Mononuclear cell (primary cell): ENCODE measurements around the gene ZNF705A. TPM values are rescaled to one million over a fixed set of nuclear protein-coding genes. Genes with fewer than 3 reads are reported as not detected.
"Not testable (repeated sequence)": the region's sequence is repeated elsewhere in the genome, so short reads cannot be mapped to it uniquely, and the experiment has no call there.

Experiments
- H3K27me3 ChIP-seq: 2 replicates; pipeline ENCODE4 v1.6.0; 2011; ENCODE audit warnings: low read length, control low read depth; ENCODE audit not compliant: insufficient read depth
- H3K4me1 ChIP-seq: 2 replicates; pipeline ENCODE4 v1.5.1; 2011; ENCODE audit warnings: mild to moderate bottlenecking, low read length, control low read depth; ENCODE audit not compliant: insufficient read depth
- H3K4me3 ChIP-seq: 2 replicates; pipeline ENCODE4 v1.5.1; 2011; ENCODE audit warnings: mild to moderate bottlenecking, low read length, moderate library complexity
- H3K9me3 ChIP-seq: 2 replicates; pipeline ENCODE4 v1.5.1; 2011; ENCODE audit warnings: low read depth, mild to moderate bottlenecking, control low read depth, low read length
- total RNA-seq: library from RNA; depleted of rRNA; stranded (reverse); fragments of >200 nt; gene quantifications from one replicate; pipeline ENCODE4 v1.2.3, GENCODE V29; 2012

The ZNF705A gene
- 0.10 TPM for total RNA-seq

DNA sequence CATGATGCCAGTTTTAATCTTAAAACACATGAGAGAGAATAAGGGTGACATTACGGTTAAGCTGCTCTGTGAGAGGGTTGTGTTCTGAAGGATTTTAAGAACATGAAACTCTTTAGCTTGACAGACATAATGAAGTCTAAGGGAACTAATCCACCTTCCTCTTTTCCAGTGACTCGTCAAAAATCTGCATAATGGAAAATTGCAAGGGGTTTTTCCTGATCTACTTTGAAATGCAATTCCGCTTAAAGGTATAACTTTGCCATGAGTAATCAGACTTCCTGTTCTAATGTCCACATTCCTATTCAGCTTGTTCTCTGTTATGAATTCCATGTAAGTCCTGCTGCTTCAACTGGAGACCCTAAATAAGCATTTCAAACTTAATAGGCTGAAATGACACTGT, at the start of gene ZNF705A:
TSS of gene ZNF705A (plus strand) at position 171 of the 400 bp plus-strand sequence. CDS start 15,611 bp downstream, outside the sequence.
- H3K27me3 ChIP-seq: no peaks in the 10 kb centered on the region
- H3K9me3 ChIP-seq: no peaks in the 10 kb centered on the region
- no peak within 1 kb of the TSS for H3K4me3 ChIP-seq
- peaks cover 25% of the 10 kb centered on the region for H3K4me1 ChIP-seq

DNA sequence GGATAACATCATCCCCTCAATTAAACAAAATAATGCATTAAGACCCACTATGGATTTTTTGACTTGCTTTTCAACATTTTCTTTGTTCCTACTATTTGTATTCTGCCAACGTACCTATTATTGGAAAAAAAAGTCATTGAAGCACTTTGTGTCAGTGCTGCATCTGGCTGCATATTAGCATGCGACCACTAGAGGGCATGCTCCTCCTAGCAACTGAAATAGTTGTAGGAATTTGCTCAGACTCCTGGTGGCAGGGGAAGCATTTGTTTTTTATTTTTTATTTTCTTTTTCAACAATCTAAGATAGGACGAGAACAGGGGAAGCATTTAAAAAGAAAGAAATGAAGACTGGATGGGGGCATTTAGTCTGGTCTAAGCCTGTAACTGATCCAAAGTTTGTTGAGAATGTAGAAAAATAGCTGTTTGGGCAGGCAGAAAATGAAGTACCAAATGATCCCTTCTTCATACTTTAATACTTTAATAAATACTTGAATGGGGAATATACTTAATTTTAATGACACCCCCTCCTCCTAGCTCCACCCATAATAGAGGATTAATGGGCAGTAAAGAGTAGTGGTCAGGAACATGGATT, 47.9 kb upstream of the ZNF705A start:
- Histone ChIP-seq H3K4me1 (no peaks in the 10 kb centered on the region), H3K9me3 (no peaks in the 10 kb centered on the region), H3K27me3 (no peaks in the 10 kb centered on the region), H3K4me3 (no peak overlapping the region)

DNA sequence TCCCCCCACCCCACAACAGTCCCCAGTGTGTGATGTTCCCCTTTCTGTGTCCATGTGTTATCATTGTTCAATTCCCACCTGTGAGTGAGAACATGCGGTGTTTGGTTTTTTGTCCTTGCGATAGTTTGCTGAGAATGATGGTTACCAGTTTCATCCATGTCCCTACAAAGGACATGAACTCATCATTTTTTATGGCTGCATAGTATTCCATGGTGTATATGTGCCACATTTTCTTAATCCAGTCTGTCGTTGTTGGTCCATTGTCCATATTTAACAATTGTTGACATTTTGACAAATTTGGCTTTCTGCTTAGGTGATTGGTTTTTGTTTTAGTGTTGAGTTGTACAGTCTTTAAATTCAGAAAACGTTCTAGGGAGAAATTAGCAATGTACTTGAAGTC, 43.7 kb upstream of the ZNF705A start:
- H3K9me3 ChIP-seq, H3K4me1 ChIP-seq, H3K27me3 ChIP-seq, H3K4me3 ChIP-seq: not testable (repeated sequence)

DNA sequence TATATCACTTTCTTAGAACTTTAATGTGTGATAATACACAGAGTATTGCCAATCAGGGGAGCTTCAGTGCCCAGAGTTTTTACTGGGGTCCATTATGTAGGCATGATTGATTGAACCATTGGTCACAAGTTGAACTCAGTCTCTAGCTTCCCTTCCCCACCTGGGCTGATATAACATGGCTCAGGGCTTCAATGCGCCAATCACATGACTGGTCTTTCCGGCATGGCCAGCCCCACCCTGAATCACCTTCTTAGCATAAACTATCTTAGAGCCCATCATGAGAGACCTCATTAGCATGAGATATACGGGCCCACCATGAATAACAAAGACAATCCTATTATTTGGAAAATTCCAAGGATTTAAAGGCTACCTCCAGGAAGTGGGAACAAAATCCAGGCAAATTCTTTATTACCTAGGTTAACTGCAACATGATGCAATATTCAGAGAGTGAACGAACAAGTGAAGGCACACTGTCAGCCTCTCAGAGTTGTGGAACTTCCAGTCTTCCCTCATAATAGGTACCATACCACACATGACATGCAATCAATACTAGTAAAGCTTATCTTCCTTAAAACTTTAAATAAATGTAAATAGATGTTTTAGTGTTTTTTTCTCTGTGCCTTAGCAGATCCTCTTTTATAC, 36.6 kb upstream of the ZNF705A start:
- no peaks in the 10 kb centered on the region for H3K9me3 ChIP-seq
- peaks cover 10% of the 10 kb centered on the region for H3K4me1 ChIP-seq

GRCh38 chr12:8123124-8123912, 33.5 kb upstream of the ZNF705A start, which contains the start of gene CLEC4A:
CLEC4A (plus strand) TSS chr12:8123617; CDS start chr12:8123879, 262 bp downstream.
- H3K4me1 ChIP-seq: peaks cover 39% of the 10 kb centered on the region
- H3K27me3 ChIP-seq: no peaks in the 10 kb centered on the region
- H3K4me3 ChIP-seq: peak within 1 kb of the TSS; percentile 48
- H3K9me3 ChIP-seq: no peaks in the 10 kb centered on the region

More for the DNA sequence above, 36.6 kb upstream of the ZNF705A start:
- no peaks in the 10 kb centered on the region for H3K27me3 ChIP-seq
- no peak overlapping the region for H3K4me3 ChIP-seq

- H3K27me3 ChIP-seq: no peaks in the 10 kb centered on the region
- peaks cover 42% of the 10 kb centered on the region for H3K4me1 ChIP-seq
- H3K9me3 ChIP-seq: no peaks in the 10 kb centered on the region
- H3K4me3 ChIP-seq: no peak overlapping the region
These were observed 29.7 kb upstream of the ZNF705A start for GRCh38 chr12:8127138-8127537.

DNA sequence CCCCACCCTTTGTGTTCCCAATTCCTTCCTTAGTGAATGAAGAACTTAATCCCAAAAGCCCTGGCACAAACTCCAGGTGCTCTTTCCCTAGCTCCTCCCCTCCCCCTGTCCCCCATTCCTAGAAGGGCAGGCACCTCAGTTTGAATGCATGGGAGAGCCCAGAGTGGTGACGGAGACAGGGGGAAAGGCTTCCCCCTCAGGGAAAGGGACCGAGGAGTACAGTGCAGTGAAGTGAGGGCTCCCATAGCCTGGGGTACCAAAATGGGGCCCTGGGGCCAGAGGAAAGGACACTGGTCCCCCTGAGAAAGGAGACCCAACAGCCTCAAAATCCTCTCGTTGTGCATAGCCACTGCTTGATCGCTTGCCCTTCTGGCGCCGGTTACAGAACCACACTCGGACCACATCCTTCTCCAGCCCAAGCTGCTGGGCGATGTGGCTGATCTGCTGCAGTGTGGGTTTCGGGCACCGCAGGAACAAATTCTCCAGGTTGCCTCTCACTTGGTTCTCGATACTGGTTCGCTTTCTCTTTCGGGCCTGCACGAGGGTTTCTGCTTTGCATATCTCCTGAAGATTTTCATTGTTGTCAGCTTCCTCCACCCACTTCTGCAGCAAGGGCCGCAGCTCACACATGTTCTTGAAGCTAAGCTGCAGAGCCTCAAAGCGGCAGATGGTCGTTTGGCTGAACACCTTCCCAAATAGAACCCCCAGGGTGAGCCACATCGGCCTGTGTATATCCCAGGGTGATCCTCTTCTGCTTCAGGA, 23.0 kb upstream of the ZNF705A start:
- H3K4me1 ChIP-seq, H3K9me3 ChIP-seq, H3K27me3 ChIP-seq, H3K4me3 ChIP-seq: not testable (repeated sequence)

GRCh38 chr12:8134398-8134930, 22.4 kb upstream of the ZNF705A start:
- not testable (repeated sequence) for H3K9me3 ChIP-seq, H3K27me3 ChIP-seq, H3K4me3 ChIP-seq, H3K4me1 ChIP-seq

DNA sequence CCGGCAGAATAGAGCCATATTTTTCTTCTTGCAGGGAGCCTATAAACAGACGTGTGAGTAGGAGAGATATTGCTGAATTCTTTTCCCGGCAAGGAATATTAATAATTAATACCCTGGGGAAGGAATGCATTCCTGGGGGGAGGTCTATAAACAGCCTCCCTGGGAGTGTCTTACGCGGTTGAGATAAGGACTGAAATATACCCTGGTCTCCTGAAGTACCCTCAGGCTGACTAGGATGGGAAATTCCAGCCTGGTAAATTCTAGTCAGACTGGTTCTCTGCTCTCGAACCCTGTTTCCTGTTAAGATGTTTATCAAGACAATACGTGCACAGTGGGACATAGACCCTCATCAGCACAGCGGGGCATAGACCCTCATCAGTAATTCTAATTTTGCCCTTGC, 15.2 kb upstream of the ZNF705A start:
- H3K4me3 ChIP-seq, H3K4me1 ChIP-seq, H3K27me3 ChIP-seq, H3K9me3 ChIP-seq: not testable (repeated sequence)

- Histone ChIP-seq H3K4me1 (no peaks in the 10 kb centered on the region), H3K9me3 (no peaks in the 10 kb centered on the region), H3K4me3 (no peak overlapping the region), H3K27me3 (no peaks in the 10 kb centered on the region)
These were observed 13.6 kb upstream of the ZNF705A start for GRCh38 chr12:8143261-8143660.

- H3K27me3 ChIP-seq: no peaks in the 10 kb centered on the region
- H3K4me1 ChIP-seq: no peaks in the 10 kb centered on the region
- no peak overlapping the region for H3K4me3 ChIP-seq
- no peaks in the 10 kb centered on the region for H3K9me3 ChIP-seq
These were observed 10.9 kb upstream of the ZNF705A start for GRCh38 chr12:8145754-8146441.

- H3K4me3 ChIP-seq: no peak overlapping the region
- H3K27me3 ChIP-seq: no peaks in the 10 kb centered on the region
- H3K4me1 ChIP-seq: no peaks in the 10 kb centered on the region
These were observed 10.4 kb upstream of the ZNF705A start for GRCh38 chr12:8146442-8146771.

DNA sequence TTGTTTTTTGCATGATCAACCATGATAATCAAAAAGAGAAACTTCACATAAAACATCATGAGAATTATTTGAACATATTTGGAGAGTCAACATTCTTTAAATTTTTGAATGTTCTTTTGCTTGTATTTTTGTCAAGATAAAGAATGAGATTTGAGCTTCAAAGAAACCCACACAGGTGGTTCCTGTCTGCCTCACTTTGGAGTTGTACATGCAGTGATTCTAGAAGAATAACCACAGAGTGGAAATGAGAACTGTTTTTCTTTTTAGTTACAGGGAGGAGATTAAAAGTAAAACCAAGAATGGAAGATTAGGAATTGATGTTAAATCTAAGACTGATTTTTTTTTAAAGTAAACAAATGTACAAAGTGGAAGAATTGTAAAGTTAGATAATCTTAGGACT, 2.3 kb upstream of the ZNF705A start:
- H3K9me3 ChIP-seq: no peaks in the 10 kb centered on the region
- no peaks in the 10 kb centered on the region for H3K27me3 ChIP-seq
- H3K4me1 ChIP-seq: peaks cover 25% of the 10 kb centered on the region
- no peak overlapping the region for H3K4me3 ChIP-seq

More at GRCh38 chr12:8146442-8146771, 10.4 kb upstream of the ZNF705A start:
- no peaks in the 10 kb centered on the region for H3K9me3 ChIP-seq

DNA sequence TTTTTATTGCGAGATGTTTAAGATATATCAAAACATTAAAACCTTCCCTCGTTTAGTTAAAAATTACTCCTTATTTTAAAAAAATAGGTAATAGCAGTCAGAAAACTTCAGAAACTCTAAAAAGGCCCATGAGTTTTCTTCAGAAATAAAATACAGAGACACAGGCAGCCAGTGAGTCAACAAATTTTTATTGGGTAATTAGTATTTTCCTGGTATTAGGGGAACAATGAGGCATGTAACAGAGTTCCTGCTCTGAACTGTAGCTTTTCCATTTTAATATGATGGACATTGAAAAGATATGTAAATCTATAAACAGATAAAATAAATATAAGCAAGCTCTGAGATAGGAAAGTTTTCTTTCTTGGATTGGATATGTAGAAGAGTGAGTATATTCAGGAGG, 399 bp upstream of the ZNF705A start:
- no peaks in the 10 kb centered on the region for H3K27me3 ChIP-seq
- H3K4me3 ChIP-seq: no peak overlapping the region
- H3K4me1 ChIP-seq: peaks cover 25% of the 10 kb centered on the region
- no peaks in the 10 kb centered on the region for H3K9me3 ChIP-seq
